ENCODE data around the gene PODNL1.

- TF ChIP-seq HDAC2 (CRISPR knock-in tag; IDR thresholded peaks at IDR 0.05) (no peak), BCL3 (CRISPR knock-in tag; IDR thresholded peaks at IDR 0.05) (no peak)
These were observed 14.8 kb upstream of the PODNL1 start for GRCh38 chr19:13952931-13953531.
